CD4-positive, CD25-positive, alpha-beta regulatory T cell (primary cell): ENCODE measurements around the gene C14orf132. TPM values are rescaled to one million over a fixed set of nuclear protein-coding genes. Genes with fewer than 3 reads are reported as not detected.

Experiments used
- ATAC-seq, 2 donors: fragments of 150-1000 bp; cut with Tn5 transposase; one replicate each; pipeline ENCODE4 v1.10.0; 2021; ENCODE audit warnings: low read depth in 2 of 2, moderate number of reproducible peaks in 2 of 2, moderate library complexity in 1 of 2
- DNase-seq, 3 donors: peaks; one replicate each; pipeline versions ENCODE4 v3.0.0 to v3.0.0-alpha.2; 2012 to 2022; ENCODE audit warnings: mixed read lengths in 1 of 3
- H3K27ac ChIP-seq: one replicate; pipeline ENCODE4 v1.7.0; 2013; ENCODE audit warnings: mild to moderate bottlenecking, low read length; ENCODE audit not compliant: insufficient read depth, poor library complexity, severe bottlenecking
- H3K27me3 ChIP-seq: one replicate; pipeline ENCODE4 v1.7.0; 2013; ENCODE audit warnings: low read length; ENCODE audit not compliant: control insufficient read depth, insufficient read depth
- H3K36me3 ChIP-seq: one replicate; pipeline ENCODE4 v1.7.0; 2013; ENCODE audit warnings: mild to moderate bottlenecking, low read length, moderate library complexity; ENCODE audit not compliant: control insufficient read depth, insufficient read depth
- H3K4me1 ChIP-seq: 2 replicates; pipeline ENCODE4 v1.7.0; 2013; ENCODE audit warnings: mild to moderate bottlenecking, low read length; ENCODE audit not compliant: insufficient read depth, control insufficient read depth, poor library complexity, severe bottlenecking
- H3K4me3 ChIP-seq: one replicate; pipeline ENCODE4 v1.7.0; 2013; ENCODE audit warnings: low read depth, mild to moderate bottlenecking, low read length, moderate library complexity
- H3K9me3 ChIP-seq, 2 experiments: 1 replicate in 1 of 2; 2 replicates in 1 of 2; pipeline ENCODE4 v1.7.0; 2013; ENCODE audit warnings: low read length in 2 of 2, mild to moderate bottlenecking in 1 of 2, moderate library complexity in 1 of 2; ENCODE audit not compliant: control insufficient read depth in 2 of 2
- H3K27ac Mint-ChIP-seq, 3 donors: one replicate each; pipeline ENCODE4 v1.8.0; 2020 to 2022; ENCODE audit warnings: mild to moderate bottlenecking in 3 of 3, mixed read lengths in 3 of 3, moderate library complexity in 2 of 3
- H3K27me3 Mint-ChIP-seq: one replicate; pipeline ENCODE4 v1.8.0; 2022; ENCODE audit warnings: mild to moderate bottlenecking, mixed read lengths
- H3K36me3 Mint-ChIP-seq: one replicate; pipeline ENCODE4 v1.8.0; 2020; ENCODE audit warnings: mixed read lengths
- H3K4me1 Mint-ChIP-seq, 4 donors: one replicate each; pipeline ENCODE4 v1.8.0; 2020 to 2022; ENCODE audit warnings: mixed read lengths in 4 of 4, mild to moderate bottlenecking in 1 of 4
- H3K4me3 Mint-ChIP-seq, 4 donors: one replicate each; pipeline ENCODE4 v1.8.0; 2020 to 2022; ENCODE audit warnings: mild to moderate bottlenecking in 4 of 4, mixed read lengths in 4 of 4, moderate library complexity in 3 of 4
- H3K9me3 Mint-ChIP-seq, 7 donors: one replicate each; pipeline ENCODE4 v1.8.0; 2020 to 2022; ENCODE audit warnings: mixed read lengths in 7 of 7, mild to moderate bottlenecking in 3 of 7, moderate library complexity in 2 of 7
- polyA plus RNA-seq, 4 donors: library from polyadenylated mRNA; unstranded; fragments of 300-500 nt; fragmentation: Illumina TruSeq; gene quantifications; one replicate each; pipeline ENCODE4 v1.2.3, GENCODE V29; 2021
- total RNA-seq: library from RNA; stranded (reverse); gene quantifications from one replicate; pipeline ENCODE4 v1.2.3, GENCODE V29; 2022

C14orf132 gene
- total and polyA plus RNA-seq, 5 donors from 2014 or later: 0.20 to 1.2 (median 0.30) TPM; not detected in 1

DNA sequence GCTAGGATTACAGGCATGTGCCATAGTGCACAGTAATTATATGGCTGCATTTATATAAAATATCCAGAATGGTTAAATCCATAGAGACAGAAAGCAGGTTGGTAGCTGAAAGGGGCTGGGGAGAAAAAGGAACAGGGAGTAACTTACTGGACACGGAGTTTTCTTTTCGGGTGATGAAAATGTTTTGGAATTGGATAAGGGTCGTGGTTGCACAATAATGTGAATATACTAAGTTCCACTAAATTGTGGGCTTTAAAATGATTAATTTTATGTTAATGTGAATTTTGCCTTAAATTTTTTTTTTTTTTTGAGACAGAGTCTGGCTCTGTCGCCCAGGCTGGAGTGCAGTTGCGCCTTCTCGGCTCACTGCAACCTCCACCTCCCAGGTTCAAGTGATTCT lies 95.3 kb downstream of the C14orf132 start:
- ATAC-seq (no peak), DNase-seq (no peak)
- Histone ChIP-seq H3K4me3 (no peak overlapping the region), H3K36me3 (no peaks in the 10 kb centered on the region), H3K27ac (no peak overlapping the region), H3K27me3 (peaks cover 6% of the 10 kb centered on the region), H3K9me3 (no peaks in the 10 kb centered on the region), H3K4me1 (no peaks in the 10 kb centered on the region)
- Mint-ChIP-seq H3K9me3 (peaks cover 0 to 9% (median 2%) of the 10 kb centered on the region in 7 donors), H3K4me3 (no peak overlapping the region), H3K4me1 (no peaks in the 10 kb centered on the region), H3K27me3 (peaks cover 10% of the 10 kb centered on the region), H3K27ac (no peak overlapping the region), H3K36me3 (peaks cover 3% of the 10 kb centered on the region)

GRCh38 chr14:96135285-96135684 lies 96.1 kb downstream of the C14orf132 start:
- no peak overlapping the region for H3K27ac ChIP-seq
- peaks cover 0 to 9% (median 2%) of the 10 kb centered on the region in 7 donors for H3K9me3 Mint-ChIP-seq
- H3K27ac Mint-ChIP-seq: no peak overlapping the region
- peaks cover 10% of the 10 kb centered on the region for H3K27me3 Mint-ChIP-seq
- H3K36me3 Mint-ChIP-seq: peaks cover 3% of the 10 kb centered on the region
- no peaks in the 10 kb centered on the region for H3K4me1 ChIP-seq
- H3K9me3 ChIP-seq: no peaks in the 10 kb centered on the region
- H3K4me3 ChIP-seq: no peak overlapping the region
- peaks cover 6% of the 10 kb centered on the region for H3K27me3 ChIP-seq
- no peak overlapping the region for H3K4me3 Mint-ChIP-seq
- ATAC-seq (no peak), DNase-seq (no peak)
- no peaks in the 10 kb centered on the region for H3K4me1 Mint-ChIP-seq
- H3K36me3 ChIP-seq: no peaks in the 10 kb centered on the region

GRCh38 chr14:96136371-96137005 lies 97.3 kb downstream of the C14orf132 start:
- no peak for DNase-seq
- H3K9me3 ChIP-seq: no peaks in the 10 kb centered on the region
- Mint-ChIP-seq H3K4me1 (no peaks in the 10 kb centered on the region), H3K9me3 (peaks cover 0 to 9% (median 2%) of the 10 kb centered on the region in 7 donors), H3K4me3 (no peak overlapping the region), H3K27ac (no peak overlapping the region), H3K36me3 (peaks cover 3% of the 10 kb centered on the region), H3K27me3 (peaks cover 5% of the 10 kb centered on the region)
- no peak overlapping the region for H3K27ac ChIP-seq
- no peak for ATAC-seq
- H3K4me3 ChIP-seq: no peak overlapping the region
- no peaks in the 10 kb centered on the region for H3K4me1 ChIP-seq
- peaks cover 6% of the 10 kb centered on the region for H3K27me3 ChIP-seq
- H3K36me3 ChIP-seq: no peaks in the 10 kb centered on the region

- Mint-ChIP-seq H3K4me1 (no peaks in the 10 kb centered on the region), H3K27me3 (peaks cover 4% of the 10 kb centered on the region)
These were observed 99.1 kb downstream of the C14orf132 start for GRCh38 chr14:96138241-96138640.

DNA sequence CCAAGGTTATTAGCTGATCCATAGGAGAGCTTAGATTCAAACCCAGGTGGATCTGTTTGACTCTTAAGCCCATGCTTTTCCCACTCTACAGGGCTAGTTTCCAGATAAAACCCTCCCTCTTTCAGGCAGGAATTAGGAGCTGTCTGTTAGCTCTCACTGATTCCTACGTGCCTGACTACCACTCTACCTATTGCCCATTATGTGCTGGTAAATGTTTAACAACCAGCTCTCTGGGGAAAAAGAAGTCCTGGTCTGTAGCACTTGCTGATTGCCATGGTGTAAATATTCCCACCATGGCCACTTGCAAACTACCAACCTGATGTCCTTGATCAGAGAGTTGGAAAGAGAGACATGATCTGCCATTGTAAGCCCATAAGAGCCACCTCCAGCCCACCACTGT lies 100.0 kb downstream of the C14orf132 start:
- H3K4me3 ChIP-seq: no peak overlapping the region
- H3K4me1 ChIP-seq: no peaks in the 10 kb centered on the region
- Mint-ChIP-seq H3K27me3 (peaks cover 6% of the 10 kb centered on the region), H3K36me3 (peaks cover 3% of the 10 kb centered on the region), H3K9me3 (peaks cover 0 to 11% (median 2%) of the 10 kb centered on the region in 7 donors), H3K4me3 (no peak overlapping the region), H3K4me1 (no peaks in the 10 kb centered on the region), H3K27ac (no peak overlapping the region)
- ATAC-seq (no peak), DNase-seq (no peak)
- no peaks in the 10 kb centered on the region for H3K9me3 ChIP-seq
- H3K27ac ChIP-seq: no peak overlapping the region
- H3K36me3 ChIP-seq: no peaks in the 10 kb centered on the region
- peaks cover 2% of the 10 kb centered on the region for H3K27me3 ChIP-seq

More at GRCh38 chr14:96138241-96138640, 99.1 kb downstream of the C14orf132 start:
- Histone ChIP-seq H3K27me3 (peaks cover 1% of the 10 kb centered on the region), H3K4me3 (no peak overlapping the region), H3K4me1 (no peaks in the 10 kb centered on the region), H3K27ac (no peak overlapping the region), H3K36me3 (no peaks in the 10 kb centered on the region), H3K9me3 (no peaks in the 10 kb centered on the region)
- Mint-ChIP-seq H3K4me3 (no peak overlapping the region), H3K9me3 (peaks cover 0 to 11% (median 2%) of the 10 kb centered on the region in 7 donors), H3K36me3 (peaks cover 3% of the 10 kb centered on the region), H3K27ac (no peak overlapping the region)
- no peak for DNase-seq
- no peak for ATAC-seq

DNA sequence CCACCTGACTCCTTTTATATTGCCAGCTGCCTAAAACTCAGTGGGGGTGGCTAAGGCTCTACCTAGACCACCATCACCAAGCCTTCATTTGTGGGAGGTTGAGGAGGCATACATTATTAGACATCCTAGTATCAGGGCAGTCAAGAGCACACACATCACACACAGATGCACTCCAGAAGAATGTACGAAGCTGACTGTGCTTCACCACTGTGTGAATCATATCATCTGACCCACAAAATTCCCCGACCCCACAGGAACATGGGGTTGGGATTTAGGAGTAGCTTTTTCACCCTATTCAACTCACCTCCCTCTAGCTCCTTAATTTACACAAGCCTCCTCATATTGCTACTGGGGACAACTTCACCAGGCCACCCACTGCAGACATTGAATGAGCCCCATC lies 100.7 kb downstream of the C14orf132 start:
- Histone ChIP-seq H3K4me3 (no peak overlapping the region), H3K36me3 (no peaks in the 10 kb centered on the region), H3K27ac (no peak overlapping the region), H3K27me3 (peaks cover 6% of the 10 kb centered on the region), H3K4me1 (no peaks in the 10 kb centered on the region), H3K9me3 (no peaks in the 10 kb centered on the region)
- ATAC-seq (no peak), DNase-seq (no peak)
- Mint-ChIP-seq H3K27ac (no peak overlapping the region), H3K36me3 (peaks cover 3% of the 10 kb centered on the region), H3K9me3 (peaks cover 0 to 11% (median 3%) of the 10 kb centered on the region in 7 donors), H3K27me3 (peaks cover 6% of the 10 kb centered on the region), H3K4me1 (no peaks in the 10 kb centered on the region), H3K4me3 (no peak overlapping the region)

- Mint-ChIP-seq H3K27me3 (peaks cover 10% of the 10 kb centered on the region), H3K9me3 (peaks cover 0 to 11% (median 3%) of the 10 kb centered on the region in 7 donors), H3K36me3 (peaks cover 3% of the 10 kb centered on the region), H3K27ac (no peak overlapping the region), H3K4me1 (no peaks in the 10 kb centered on the region), H3K4me3 (no peak overlapping the region)
- H3K4me1 ChIP-seq: no peaks in the 10 kb centered on the region
- no peak overlapping the region for H3K4me3 ChIP-seq
- DNase-seq: no peak
- no peaks in the 10 kb centered on the region for H3K9me3 ChIP-seq
- no peak for ATAC-seq
- H3K27me3 ChIP-seq: peaks cover 6% of the 10 kb centered on the region
- H3K36me3 ChIP-seq: no peaks in the 10 kb centered on the region
- H3K27ac ChIP-seq: no peak overlapping the region
These were observed 101.8 kb downstream of the C14orf132 start for GRCh38 chr14:96140952-96141351.
